Measurements from ENCODE around the gene CCDC158.
"Not testable (repeated sequence)": the region's sequence is repeated elsewhere in the genome, so short reads cannot be mapped to it uniquely, and the experiment has no call there.

CCDC158 gene

GRCh38 chr4:76292730-76293129 lies 128.2 kb downstream of the CCDC158 start:
- CTCF ChIA-PET, result interaction anchor here (1.5 kb wide), 1 partner anchor 14 kb away, joined by 3 read pairs; no protein-coding TSS in a partner anchor
- POLR2A ChIA-PET, result no interaction called here
- no peak for TF ChIP-seq CTCF (IDR thresholded peaks at IDR 0.05; ENCODE audit: control extremely low read depth, extremely low read depth, low read depth, missing control alignments)
- no peak for DNase-seq (ENCODE audit: extremely low spot score)

- POLR2A ChIA-PET; CTCF ChIA-PET; DNase-seq (ENCODE audit: extremely low spot score): not testable (repeated sequence)
These were observed 133.1 kb downstream of the CCDC158 start for GRCh38 chr4:76287811-76288210.

DNA sequence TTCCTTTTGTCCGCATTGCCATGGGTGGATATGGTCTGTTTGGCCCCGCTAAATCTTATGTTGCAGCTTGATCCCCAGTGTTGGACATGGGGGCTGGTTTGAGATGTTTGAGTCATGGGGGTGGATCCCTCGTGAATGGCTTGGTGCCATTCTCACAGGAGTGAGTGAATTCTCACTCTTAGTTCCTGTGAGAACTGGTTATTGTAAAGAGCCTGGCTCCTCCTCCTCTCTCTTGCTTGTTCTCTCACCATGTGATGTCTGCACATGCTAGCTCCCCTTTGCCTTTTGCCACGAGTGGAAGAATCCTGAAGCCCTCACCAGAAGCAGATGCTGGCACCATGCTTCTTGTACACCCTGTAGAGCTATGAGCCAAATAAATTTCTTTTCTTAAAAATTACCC lies 137.0 kb downstream of the CCDC158 start:
- DNase-seq (ENCODE audit: extremely low spot score), result no peak
- TF ChIP-seq CTCF (IDR thresholded peaks at IDR 0.05; ENCODE audit: control extremely low read depth, extremely low read depth, low read depth, missing control alignments), result no peak
- CTCF ChIA-PET, result no interaction called here
- POLR2A ChIA-PET, result no interaction called here

DNA sequence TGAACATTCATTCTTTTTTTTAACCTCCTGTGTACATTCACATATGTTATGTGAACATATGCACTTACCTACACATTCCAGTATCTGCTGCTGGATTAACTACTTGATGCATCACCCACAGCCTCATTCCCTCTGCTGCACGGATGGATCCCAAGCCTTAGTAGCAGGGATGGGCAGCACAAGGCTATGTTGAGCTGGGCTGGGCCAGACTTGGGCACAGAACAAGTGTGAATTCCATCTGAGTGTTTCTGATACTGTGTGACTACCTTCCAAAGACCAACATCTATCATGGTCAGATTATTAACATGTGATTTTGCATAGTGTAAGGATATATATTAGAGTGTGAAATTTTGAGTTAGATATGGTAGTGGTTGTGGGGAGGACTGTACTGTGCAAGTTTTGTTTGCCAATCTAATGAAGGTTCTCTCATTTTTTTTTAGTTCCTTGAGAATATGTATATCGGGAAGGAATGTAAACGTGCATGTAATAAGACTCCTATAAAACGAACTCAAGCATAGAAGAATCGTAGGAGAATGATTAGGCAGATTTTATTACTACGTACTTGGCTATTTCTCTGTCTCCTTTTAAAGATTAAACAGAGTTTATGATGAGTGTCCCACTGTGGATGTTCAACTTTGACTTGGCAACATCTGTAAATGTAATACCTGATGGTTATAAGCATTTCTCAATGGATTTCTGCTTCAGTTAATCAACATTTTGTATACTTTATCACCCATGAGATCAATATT lies 137.8 kb downstream of the CCDC158 start:
- CTCF ChIA-PET, result no interaction called here
- POLR2A ChIA-PET, result no interaction called here
- DNase-seq (ENCODE audit: extremely low spot score), result no peak
- TF ChIP-seq CTCF (IDR thresholded peaks at IDR 0.05; ENCODE audit: control extremely low read depth, extremely low read depth, low read depth, missing control alignments), result no peak

DNA sequence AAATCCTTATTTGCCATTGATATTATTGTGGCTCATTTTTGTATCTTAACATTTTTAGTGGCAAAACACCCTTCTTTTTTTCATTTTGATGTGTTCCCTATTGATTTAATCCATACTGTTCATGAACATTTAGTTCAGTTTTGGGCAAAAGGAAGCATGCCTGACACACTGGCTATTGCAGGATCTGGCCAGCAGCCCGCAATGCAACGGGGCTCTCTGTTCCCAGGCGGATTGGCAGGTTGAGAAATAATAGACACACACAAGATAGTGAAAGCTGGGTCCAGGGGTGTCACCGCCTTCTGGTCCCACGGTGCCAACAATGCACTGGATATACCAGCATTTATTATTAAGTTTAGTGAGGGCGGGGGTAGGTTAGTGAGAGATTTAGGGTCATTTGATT lies 139.3 kb downstream of the CCDC158 start:
- CTCF ChIA-PET, result interaction anchor here (1.1 to 1.3 kb wide), 2 partner anchors 11 to 20 kb away, joined by 4 to 6 read pairs; no protein-coding TSS in a partner anchor
- POLR2A ChIA-PET, result not testable (repeated sequence)

DNA sequence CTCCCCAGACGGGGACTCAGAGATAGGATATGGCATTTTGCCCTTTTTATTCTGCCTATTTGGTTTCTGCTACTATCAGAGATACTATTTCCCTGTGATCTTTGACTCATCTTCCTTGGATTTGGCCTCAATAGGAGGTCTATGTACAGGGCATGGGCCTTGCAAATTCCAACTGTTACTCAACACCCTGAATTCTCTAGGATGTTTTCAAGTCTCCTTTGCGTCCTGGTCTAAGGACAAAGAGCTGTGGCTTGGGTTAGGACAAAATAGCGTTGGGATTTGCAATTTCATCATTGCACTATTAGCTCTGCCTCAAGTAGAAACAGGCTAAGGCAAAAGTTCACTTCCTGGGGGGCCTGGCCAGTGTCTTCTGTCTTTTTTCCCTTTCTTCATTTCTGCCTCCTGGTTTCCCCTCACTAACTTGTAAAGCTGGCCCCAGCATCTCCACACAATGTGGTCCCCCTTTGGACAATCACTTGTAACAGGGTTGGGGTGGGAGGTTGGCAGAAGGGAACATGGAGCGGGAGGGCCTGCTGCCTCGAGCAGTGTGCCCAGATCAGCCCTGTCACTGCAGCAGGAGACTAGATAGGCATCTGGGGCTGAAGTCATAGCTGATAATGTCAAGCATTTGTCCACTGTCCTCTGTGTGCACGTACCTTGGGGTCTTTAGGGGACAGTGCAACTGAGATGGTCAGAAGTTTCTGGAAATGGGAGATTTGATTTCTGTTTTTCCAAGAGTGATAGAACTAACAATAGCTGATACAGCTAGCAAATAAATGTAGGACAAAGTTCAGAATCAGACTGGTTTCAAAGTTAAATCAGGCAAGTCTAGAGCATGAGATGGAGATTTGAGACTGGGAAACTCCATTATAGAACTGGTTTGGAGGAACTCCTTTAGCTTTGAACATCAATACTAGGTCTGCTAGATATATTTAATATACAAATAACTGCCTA lies 140.2 kb downstream of the CCDC158 start:
- no peak for TF ChIP-seq CTCF (IDR thresholded peaks at IDR 0.05; ENCODE audit: control extremely low read depth, extremely low read depth, low read depth, missing control alignments)
- CTCF ChIA-PET, result interaction anchor here (1.1 to 1.3 kb wide), 2 partner anchors 10 to 21 kb away, joined by 4 to 6 read pairs; no protein-coding TSS in a partner anchor

More for the DNA sequence above, 139.3 kb downstream of the CCDC158 start:
- DNase-seq (ENCODE audit: extremely low spot score), result not testable (repeated sequence)

GRCh38 chr4:76279462-76279861 lies 141.5 kb downstream of the CCDC158 start:
- no peak for TF ChIP-seq CTCF (IDR thresholded peaks at IDR 0.05; ENCODE audit: control extremely low read depth, extremely low read depth, low read depth, missing control alignments)
- no peak for DNase-seq (ENCODE audit: extremely low spot score)
- ChIA-PET CTCF (interaction anchor here (1.0 to 1.7 kb wide), 4 partner anchors 14 to 100 kb away, joined by 3 to 4 read pairs (median 3); no protein-coding TSS in a partner anchor), POLR2A (no interaction called here)

More for the DNA sequence above, 140.2 kb downstream of the CCDC158 start:
- POLR2A ChIA-PET, result no interaction called here
- no peak for DNase-seq (ENCODE audit: extremely low spot score)
